Skeletal muscle tissue (tissue), 4 donors: Measurements from ENCODE around the gene VTI1A. TPM values are rescaled to one million over a fixed set of nuclear protein-coding genes. Genes with fewer than 3 reads are reported as not detected.

ENCODE experiments used
- H3K27ac ChIP-seq: one replicate; pipeline ENCODE4 v1.7.0; 2013; ENCODE audit warnings: mild to moderate bottlenecking, low read depth, low read length, inconsistent platforms
- H3K27me3 ChIP-seq, 3 donors: one replicate each; pipeline ENCODE4 v1.7.0; 2013; ENCODE audit warnings: low read length in 3 of 3; ENCODE audit not compliant: control insufficient read depth in 3 of 3, insufficient read depth in 3 of 3
- H3K36me3 ChIP-seq, 3 donors: one replicate each; pipeline ENCODE4 v1.7.0; 2013; ENCODE audit warnings: low read length in 3 of 3; ENCODE audit not compliant: control insufficient read depth in 3 of 3, insufficient read depth in 3 of 3
- H3K4me1 ChIP-seq, 3 donors: one replicate each; pipeline ENCODE4 v1.7.0; 2013; ENCODE audit warnings: low read length in 3 of 3, mild to moderate bottlenecking in 3 of 3; ENCODE audit not compliant: control insufficient read depth in 3 of 3, insufficient read depth in 3 of 3
- H3K4me3 ChIP-seq, 3 donors: one replicate each; pipeline ENCODE4 v1.7.0; 2013; ENCODE audit warnings: low read length in 3 of 3
- H3K9ac ChIP-seq, 3 donors: one replicate each; pipeline ENCODE4 v1.7.0; 2013; ENCODE audit warnings: low read length in 3 of 3, mild to moderate bottlenecking in 3 of 3, moderate library complexity in 2 of 3, low read depth in 1 of 3
- H3K9me3 ChIP-seq, 3 donors: one replicate each; pipeline ENCODE4 v1.7.0; 2013; ENCODE audit warnings: low read length in 3 of 3; ENCODE audit not compliant: control insufficient read depth in 3 of 3
- total RNA-seq: library from RNA; depleted of rRNA; stranded (reverse); fragments of >200 nt; gene quantifications from one replicate; pipeline ENCODE4 v1.2.3, GENCODE V29; 2014
- donor health status: Osteomylitis.

VTI1A gene
- total RNA-seq, 1 donor from 2014 or later: 18.3 TPM

GRCh38 chr10:112615269-112615668 lies 168.3 kb downstream of the VTI1A start:
- Histone ChIP-seq H3K36me3 (no peaks in the 10 kb centered on the region), H3K27me3 (no peaks in the 10 kb centered on the region), H3K9ac (no peak overlapping the region), H3K9me3 (peaks cover 0 to 5% (median 0%) of the 10 kb centered on the region in 3 donors), H3K4me3 (no peak overlapping the region), H3K27ac (no peak overlapping the region), H3K4me1 (no peaks in the 10 kb centered on the region)

GRCh38 chr10:112616647-112617046 lies 169.6 kb downstream of the VTI1A start:
- H3K27ac ChIP-seq: no peak overlapping the region
- H3K9me3 ChIP-seq: peaks cover 0 to 5% (median 0%) of the 10 kb centered on the region in 3 donors
- H3K4me3 ChIP-seq: no peak overlapping the region
- no peaks in the 10 kb centered on the region for H3K4me1 ChIP-seq
- H3K36me3 ChIP-seq: no peaks in the 10 kb centered on the region
- no peaks in the 10 kb centered on the region for H3K27me3 ChIP-seq
- no peak overlapping the region for H3K9ac ChIP-seq

- no peaks in the 10 kb centered on the region for H3K4me1 ChIP-seq
- H3K9me3 ChIP-seq: peaks cover 0 to 5% (median 0%) of the 10 kb centered on the region in 3 donors
- no peak overlapping the region for H3K9ac ChIP-seq
- no peak overlapping the region for H3K27ac ChIP-seq
- H3K36me3 ChIP-seq: no peaks in the 10 kb centered on the region
- H3K4me3 ChIP-seq: no peak overlapping the region
- H3K27me3 ChIP-seq: no peaks in the 10 kb centered on the region
Measured at GRCh38 chr10:112618814-112619213, 171.8 kb downstream of the VTI1A start.

- no peak overlapping the region for H3K27ac ChIP-seq
- H3K9me3 ChIP-seq: peaks cover 0 to 5% (median 0%) of the 10 kb centered on the region in 3 donors
- H3K4me3 ChIP-seq: no peak overlapping the region
- no peaks in the 10 kb centered on the region for H3K4me1 ChIP-seq
- no peaks in the 10 kb centered on the region for H3K27me3 ChIP-seq
- H3K36me3 ChIP-seq: no peaks in the 10 kb centered on the region
- no peak overlapping the region for H3K9ac ChIP-seq
Measured at GRCh38 chr10:112619556-112619955, 172.5 kb downstream of the VTI1A start.

GRCh38 chr10:112622786-112623185 lies 175.8 kb downstream of the VTI1A start:
- no peak overlapping the region for H3K4me3 ChIP-seq
- H3K27me3 ChIP-seq: no peaks in the 10 kb centered on the region
- H3K9ac ChIP-seq: no peak overlapping the region
- no peaks in the 10 kb centered on the region for H3K9me3 ChIP-seq
- H3K36me3 ChIP-seq: no peaks in the 10 kb centered on the region
- no peak overlapping the region for H3K27ac ChIP-seq
- H3K4me1 ChIP-seq: no peaks in the 10 kb centered on the region

GRCh38 chr10:112624546-112625048 lies 177.6 kb downstream of the VTI1A start:
- Histone ChIP-seq H3K36me3 (no peaks in the 10 kb centered on the region), H3K4me1 (no peaks in the 10 kb centered on the region), H3K27ac (no peak overlapping the region), H3K9ac (no peak overlapping the region), H3K9me3 (no peaks in the 10 kb centered on the region), H3K27me3 (no peaks in the 10 kb centered on the region), H3K4me3 (no peak overlapping the region)

GRCh38 chr10:112628951-112629609 lies 182.1 kb downstream of the VTI1A start:
- H3K4me3 ChIP-seq: no peak overlapping the region
- no peaks in the 10 kb centered on the region for H3K36me3 ChIP-seq
- no peaks in the 10 kb centered on the region for H3K9me3 ChIP-seq
- no peaks in the 10 kb centered on the region for H3K4me1 ChIP-seq
- no peaks in the 10 kb centered on the region for H3K27me3 ChIP-seq
- no peak overlapping the region for H3K27ac ChIP-seq
- H3K9ac ChIP-seq: no peak overlapping the region

- H3K36me3 ChIP-seq: no peaks in the 10 kb centered on the region
- H3K4me1 ChIP-seq: no peaks in the 10 kb centered on the region
Measured at GRCh38 chr10:112631501-112632400, 184.7 kb downstream of the VTI1A start.

GRCh38 chr10:112634096-112634830 lies 187.2 kb downstream of the VTI1A start:
- no peak overlapping the region for H3K27ac ChIP-seq
- no peaks in the 10 kb centered on the region for H3K27me3 ChIP-seq
- H3K36me3 ChIP-seq: no peaks in the 10 kb centered on the region
- H3K4me1 ChIP-seq: no peaks in the 10 kb centered on the region
- no peaks in the 10 kb centered on the region for H3K9me3 ChIP-seq
- H3K4me3 ChIP-seq: no peak overlapping the region
- H3K9ac ChIP-seq: no peak overlapping the region

More at GRCh38 chr10:112631501-112632400, 184.7 kb downstream of the VTI1A start:
- Histone ChIP-seq H3K9me3 (no peaks in the 10 kb centered on the region), H3K27me3 (no peaks in the 10 kb centered on the region), H3K4me3 (no peak overlapping the region), H3K27ac (no peak overlapping the region), H3K9ac (no peak overlapping the region)
